NCI-H510A treated with DMSO at 0.1 percent for 48 hours (cell line): Measurements from ENCODE around the gene LYG1.

ENCODE experiments used
- DNase-seq: peaks from one replicate; lab custom pipeline; 2025; lab: John Stamatoyannopoulos, UW

The LYG1 gene

GRCh38 chr2:99275882-99276281 is 25.1 kb downstream of the LYG1 start:
- DNase-seq, result no peak

- no peak for DNase-seq
Observed at GRCh38 chr2:99261242-99261641, 39.8 kb downstream of the LYG1 start.

- DNase-seq, result no peak
Observed at GRCh38 chr2:99260184-99260583, 40.8 kb downstream of the LYG1 start.

GRCh38 chr2:99259465-99259864 is 41.5 kb downstream of the LYG1 start:
- no peak for DNase-seq

GRCh38 chr2:99256677-99257076 is 44.3 kb downstream of the LYG1 start:
- no peak for DNase-seq

DNA sequence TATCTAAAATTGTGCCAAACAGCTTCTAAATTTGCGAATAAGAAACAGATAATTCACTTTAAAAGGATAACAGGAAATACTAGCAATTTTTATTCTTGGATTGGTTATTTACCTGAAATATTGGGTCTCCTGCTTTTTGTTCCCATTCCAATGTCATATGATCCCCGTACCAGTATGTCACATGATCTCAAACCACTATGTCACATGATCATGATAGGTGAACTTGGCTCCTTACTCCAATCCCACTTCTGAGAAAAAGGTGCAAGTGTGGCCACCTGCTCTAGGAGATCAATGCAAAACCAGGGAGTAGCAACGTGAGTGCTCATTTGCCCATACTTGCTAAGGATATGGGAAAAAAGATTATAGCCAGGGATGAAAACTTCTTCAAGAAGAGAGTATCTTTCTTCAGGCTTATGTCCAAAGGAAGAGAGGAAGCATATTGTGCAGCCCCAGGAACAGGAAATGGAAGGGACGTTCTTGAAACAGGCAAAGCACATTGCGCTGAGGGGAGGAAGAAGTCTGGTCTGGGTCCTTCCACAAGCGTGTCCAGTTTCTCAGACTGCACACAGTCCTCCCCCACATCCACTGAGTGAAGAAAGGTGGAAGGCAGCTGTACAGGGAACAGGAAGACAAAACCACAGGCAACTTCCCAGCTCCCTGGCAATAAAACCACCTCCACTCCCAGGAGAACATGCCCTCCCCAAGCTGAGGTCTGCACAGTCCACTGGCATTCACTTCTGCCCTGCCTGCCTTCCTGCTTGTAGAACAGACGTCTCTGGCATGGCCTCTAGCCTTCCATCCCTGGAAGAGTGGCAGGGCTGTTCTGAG is 45.3 kb downstream of the LYG1 start, which contains the start of gene LYG2:
LYG2 (minus strand) TSS at position 176 of the 828 bp plus-strand sequence. CDS start 1,406 bp downstream, outside the sequence.
- DNase-seq, result no peak

DNA sequence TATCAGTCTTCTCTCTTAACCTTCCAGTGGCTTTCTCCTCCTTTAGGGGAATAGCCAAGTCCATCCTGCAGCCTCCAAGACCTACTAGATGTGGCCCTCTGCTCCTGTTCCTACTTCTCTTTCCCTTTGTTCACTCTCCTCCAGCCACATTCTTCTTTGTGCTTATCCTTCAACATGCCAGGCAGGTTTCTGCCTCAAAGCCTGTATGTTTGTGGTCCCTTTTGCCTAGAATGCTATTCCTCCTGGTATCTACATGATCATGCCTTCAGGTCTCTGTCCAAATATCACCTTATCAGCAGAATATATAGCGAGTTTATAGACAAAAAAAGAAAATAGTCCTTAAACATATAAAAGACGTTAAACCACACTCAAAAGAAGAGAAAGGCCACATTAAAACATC is 51.0 kb downstream of the LYG1 start:
- no peak for DNase-seq

- no peak for DNase-seq
Observed at GRCh38 chr2:99242151-99242550, 58.8 kb downstream of the LYG1 start.

GRCh38 chr2:99240431-99240830 is 60.6 kb downstream of the LYG1 start:
- no peak for DNase-seq

GRCh38 chr2:99238599-99238998 is 62.4 kb downstream of the LYG1 start:
- DNase-seq, result no peak
